GM12874 (cell line): Measurements from ENCODE around the gene TCF19.
A peak's percentile ranks its signal among the peaks of the same experiment; 100 is the strongest.

Experiments
- TF ChIP-seq, protein P1 (sequence below): IDR thresholded peaks from 2 replicates; pipeline ENCODE4 v1.5.1; 2011; ENCODE audit warnings: low read depth, mild to moderate bottlenecking, control low read depth, low read length, moderate library complexity; ENCODE audit not compliant: insufficient read depth

The TCF19 gene

DNA sequence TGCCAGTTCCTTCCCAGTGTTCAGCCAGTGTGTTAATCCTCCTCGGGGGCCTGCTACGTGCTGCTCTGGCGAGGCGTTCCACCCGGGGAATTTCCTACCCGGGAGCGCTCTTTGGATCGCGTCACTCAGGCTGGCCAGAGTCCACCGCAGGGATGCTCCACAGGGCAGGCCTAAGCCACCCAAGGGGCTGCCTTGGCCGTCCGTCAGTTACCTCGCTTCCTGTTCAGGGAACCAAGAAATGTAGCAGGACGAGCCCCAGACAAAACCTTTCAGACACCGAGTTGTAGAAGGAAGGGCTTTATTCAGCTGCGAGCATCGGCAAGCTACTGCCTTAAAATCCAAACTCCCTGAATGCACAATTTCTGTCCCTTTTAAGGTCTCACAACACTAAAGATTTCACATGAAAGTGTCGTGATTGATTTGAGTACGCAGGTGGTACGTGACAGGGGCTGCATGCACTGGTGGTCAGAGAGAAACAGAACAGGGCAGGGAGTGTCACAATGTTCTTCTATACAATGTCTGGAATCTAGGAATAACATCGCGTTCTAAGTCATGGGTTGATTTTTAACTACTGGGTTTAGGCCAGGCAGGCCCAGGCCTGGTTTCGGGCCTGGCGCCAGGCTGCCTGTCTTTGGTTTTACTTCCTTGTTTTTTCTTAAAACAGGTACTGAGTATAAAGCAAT is 27.8 kb downstream of the TCF19 start:
- TF ChIP-seq, protein P1, sequence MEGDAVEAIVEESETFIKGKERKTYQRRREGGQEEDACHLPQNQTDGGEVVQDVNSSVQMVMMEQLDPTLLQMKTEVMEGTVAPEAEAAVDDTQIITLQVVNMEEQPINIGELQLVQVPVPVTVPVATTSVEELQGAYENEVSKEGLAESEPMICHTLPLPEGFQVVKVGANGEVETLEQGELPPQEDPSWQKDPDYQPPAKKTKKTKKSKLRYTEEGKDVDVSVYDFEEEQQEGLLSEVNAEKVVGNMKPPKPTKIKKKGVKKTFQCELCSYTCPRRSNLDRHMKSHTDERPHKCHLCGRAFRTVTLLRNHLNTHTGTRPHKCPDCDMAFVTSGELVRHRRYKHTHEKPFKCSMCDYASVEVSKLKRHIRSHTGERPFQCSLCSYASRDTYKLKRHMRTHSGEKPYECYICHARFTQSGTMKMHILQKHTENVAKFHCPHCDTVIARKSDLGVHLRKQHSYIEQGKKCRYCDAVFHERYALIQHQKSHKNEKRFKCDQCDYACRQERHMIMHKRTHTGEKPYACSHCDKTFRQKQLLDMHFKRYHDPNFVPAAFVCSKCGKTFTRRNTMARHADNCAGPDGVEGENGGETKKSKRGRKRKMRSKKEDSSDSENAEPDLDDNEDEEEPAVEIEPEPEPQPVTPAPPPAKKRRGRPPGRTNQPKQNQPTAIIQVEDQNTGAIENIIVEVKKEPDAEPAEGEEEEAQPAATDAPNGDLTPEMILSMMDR: no peak

DNA sequence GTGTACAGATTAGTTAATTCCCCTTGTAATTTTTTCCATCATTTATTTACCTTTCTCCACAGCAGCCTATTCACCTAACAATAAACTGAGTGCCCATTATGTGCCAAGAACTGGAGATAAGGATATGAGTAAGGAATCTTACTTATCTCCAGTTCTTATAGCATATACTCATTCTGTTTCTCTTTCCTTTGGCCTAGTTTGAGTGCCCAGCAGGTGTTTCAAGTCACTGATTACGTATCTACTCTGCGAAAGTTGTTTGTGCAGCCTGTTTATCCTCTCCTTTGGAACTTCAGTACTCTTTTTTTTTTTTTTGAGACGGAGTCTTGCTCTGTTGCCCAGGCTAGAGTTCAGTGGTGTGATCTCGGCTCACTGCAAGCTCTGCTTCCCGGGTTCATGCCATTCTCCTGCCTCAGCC is 29.4 kb downstream of the TCF19 start:
- TF ChIP-seq, protein P1: no peak

DNA sequence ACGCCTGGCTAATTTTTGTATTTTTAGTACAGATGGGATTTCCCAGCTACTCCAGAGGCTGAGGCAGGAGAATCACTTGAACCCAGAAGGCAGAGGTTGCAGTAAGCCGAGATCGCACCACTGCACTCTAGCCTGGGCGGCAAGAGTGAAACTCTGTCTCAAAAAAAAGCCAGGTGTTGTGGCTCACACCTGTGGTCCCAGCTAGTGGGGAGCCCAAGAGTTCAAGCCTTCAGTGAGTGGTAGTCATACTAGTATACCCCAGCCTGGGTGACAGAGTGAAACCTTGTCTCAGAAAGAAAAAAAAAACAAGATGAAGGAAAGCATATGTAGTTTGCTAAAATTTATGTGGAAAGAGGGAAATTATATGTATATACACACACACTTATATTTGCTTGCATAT is 32.1 kb downstream of the TCF19 start:
- TF ChIP-seq, protein P1: no peak

DNA sequence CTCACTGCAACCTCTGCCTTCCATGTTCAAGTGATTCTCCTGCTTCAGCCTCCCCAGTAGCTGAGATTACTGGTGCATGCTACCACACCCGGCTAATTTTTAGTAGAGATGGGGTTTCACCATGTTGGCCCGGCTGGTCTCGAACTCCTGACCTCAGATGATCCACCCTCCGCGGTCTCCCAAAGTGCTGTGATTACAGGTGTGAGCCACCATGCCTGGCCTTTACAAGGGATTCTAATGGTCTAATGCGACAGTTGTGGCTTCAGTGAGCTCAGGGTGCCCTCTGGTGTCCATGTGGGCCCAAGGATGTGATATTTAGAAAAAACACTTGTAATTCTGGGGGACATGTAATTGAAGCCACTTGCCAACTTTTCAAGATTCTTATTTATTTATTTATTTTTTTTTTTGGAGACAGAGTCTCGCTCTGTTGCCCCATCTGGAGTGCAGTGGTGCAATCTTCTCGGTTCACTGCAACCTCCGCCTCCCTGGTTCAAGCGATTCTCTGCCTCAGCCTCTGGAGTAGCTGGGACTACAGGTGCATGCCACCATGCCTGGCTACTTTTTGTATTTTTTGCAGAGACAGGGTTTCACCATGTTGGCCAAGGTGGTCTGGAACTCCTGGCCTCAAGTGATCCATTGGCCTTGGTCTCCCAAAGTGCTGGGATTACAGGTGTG is 34.2 kb downstream of the TCF19 start:
- TF ChIP-seq, protein P1: peak; percentile 63

DNA sequence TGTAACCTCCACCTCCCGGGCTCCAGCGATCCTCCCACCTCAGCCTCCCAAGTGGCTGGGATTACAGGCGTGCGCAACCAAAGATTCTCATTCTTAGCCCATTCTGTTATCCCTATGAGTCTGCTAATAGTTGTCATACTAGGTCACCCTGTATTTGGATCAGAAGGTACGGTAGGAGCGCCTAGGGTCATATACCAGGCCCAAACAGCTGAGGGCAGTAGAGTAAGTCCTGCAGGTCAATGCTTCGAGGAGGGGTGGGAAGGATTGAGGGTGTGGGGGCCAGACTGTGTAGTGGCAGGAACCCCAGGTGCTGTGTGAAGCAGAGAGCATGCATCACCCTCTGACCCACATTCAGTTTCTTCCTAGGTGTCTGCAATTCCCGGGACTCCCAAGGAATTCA is 34.8 kb downstream of the TCF19 start:
- TF ChIP-seq, protein P1: no peak

DNA sequence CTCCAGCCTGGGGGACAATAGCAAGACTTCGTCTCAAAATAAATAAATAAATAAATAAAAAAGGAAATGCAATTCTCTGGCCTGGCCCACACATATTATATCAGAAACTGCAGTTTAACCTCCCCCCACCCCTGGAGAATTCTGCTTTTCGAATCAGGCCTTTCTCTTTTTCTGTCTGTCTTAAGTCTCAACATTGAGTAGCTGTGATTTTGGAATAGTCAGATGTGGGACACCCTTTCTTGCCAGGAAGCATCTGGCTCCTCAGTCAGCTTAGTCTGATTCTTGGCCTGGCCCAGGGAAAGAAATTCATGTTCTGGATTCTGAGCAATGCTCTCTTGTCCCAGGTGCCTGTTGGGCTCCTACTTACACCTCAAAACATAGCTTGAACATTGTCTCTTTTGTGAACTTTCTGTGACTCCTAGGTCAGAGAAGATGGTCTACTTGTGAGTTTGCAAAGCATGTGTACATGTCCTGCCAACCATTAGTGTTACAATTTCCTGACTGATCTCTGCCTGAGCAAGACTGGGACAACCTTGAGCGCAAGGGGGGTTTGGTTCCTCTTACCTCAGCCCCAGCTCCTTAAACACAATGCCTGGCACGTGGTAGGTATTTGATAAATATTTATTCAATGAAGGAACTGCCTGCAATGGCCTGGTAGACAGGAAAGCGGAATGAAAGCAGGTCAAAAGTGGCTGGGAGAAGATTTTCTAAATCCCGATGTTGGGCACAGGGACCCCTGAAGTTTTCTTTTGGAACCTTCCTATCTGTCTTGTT is 35.9 kb downstream of the TCF19 start:
- TF ChIP-seq, protein P1: no peak

DNA sequence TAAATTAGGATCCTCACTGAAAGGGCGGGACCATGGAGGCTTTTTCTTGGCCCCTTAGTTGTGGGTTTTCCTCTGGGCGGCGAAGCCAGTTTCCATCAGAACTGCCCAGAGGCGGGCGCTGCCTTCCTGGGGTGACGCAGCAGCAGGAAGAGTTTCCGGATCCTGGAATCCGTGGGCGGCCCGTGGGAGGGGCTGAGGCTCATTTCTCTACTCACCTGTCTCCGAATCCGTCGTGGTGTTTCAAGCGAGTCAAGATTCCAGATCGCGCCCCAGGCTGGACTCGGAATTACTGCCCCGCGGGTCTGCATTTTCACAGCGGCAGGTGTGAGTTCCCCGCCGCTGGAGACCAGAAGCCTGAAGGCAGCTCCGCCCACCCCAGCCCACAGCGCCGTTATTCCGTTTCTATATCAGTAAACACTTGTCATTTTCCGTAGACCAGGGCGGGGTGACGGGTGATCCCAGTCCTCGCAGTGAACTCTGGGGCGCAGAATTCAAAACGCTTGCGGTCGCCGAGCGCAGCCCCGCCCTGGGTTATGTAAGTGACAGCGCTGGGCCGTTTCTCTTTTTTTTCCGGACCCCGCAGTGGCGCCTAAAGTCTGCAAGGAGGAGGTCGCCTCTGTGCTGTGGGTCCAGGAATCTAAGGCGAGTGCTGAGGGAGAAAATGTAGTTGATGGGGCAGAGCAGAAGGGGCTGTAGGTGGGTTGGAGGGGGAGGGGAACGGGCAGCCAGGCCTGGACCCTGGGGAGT is 39.3 kb downstream of the TCF19 start:
- TF ChIP-seq, protein P1: no peak
